Nephron (organoid): ENCODE results near the gene MUSK.
A peak's percentile ranks its signal among the peaks of the same experiment; 100 is the strongest.

ENCODE experiments used
- H3K27ac Mint-ChIP-seq, 3 experiments: 2 replicates each; pipeline ENCODE4 v1.8.0; 2020; ENCODE audit warnings: mixed read lengths in 3 of 3, mild to moderate bottlenecking in 2 of 3, moderate library complexity in 1 of 3
- H3K27me3 Mint-ChIP-seq: 2 replicates; pipeline ENCODE4 v1.8.0; 2021; ENCODE audit warnings: low read depth, mild to moderate bottlenecking, moderate library complexity, mixed read lengths
- H3K36me3 Mint-ChIP-seq: 2 replicates; pipeline ENCODE4 v1.8.0; 2020; ENCODE audit warnings: low read depth, mixed read lengths
- H3K4me1 Mint-ChIP-seq: 2 replicates; pipeline ENCODE4 v1.8.0; 2020; ENCODE audit warnings: mixed read lengths
- H3K4me3 Mint-ChIP-seq, 3 experiments: 2 replicates each; pipeline ENCODE4 v1.8.0; 2020; ENCODE audit warnings: mild to moderate bottlenecking in 3 of 3, mixed read lengths in 3 of 3, moderate library complexity in 2 of 3
- H3K9me3 Mint-ChIP-seq: 2 replicates; pipeline ENCODE4 v1.8.0; 2020; ENCODE audit warnings: mixed read lengths
- CTCF ChIP-seq, 3 experiments: fragments of 200-600 bp; sonication (generic); IDR thresholded peaks; one replicate each; pipeline ENCODE4 v1.5.0; 2021; ENCODE audit warnings: antibody characterized with exemption in 3 of 3; ENCODE audit not compliant: unreplicated experiment in 3 of 3

MUSK gene

GRCh38 chr9:110626101-110626829, 42.3 kb upstream of the MUSK start:
- H3K9me3 Mint-ChIP-seq = peaks cover 14% of the 10 kb centered on the region
- peaks cover 10% of the 10 kb centered on the region for H3K4me1 Mint-ChIP-seq
- H3K36me3 Mint-ChIP-seq = no peaks in the 10 kb centered on the region
- peak overlapping the region; percentile 53 to 77 (median 72) for H3K27ac Mint-ChIP-seq
- no peak for TF ChIP-seq CTCF (IDR thresholded peaks at IDR 0.05; ENCODE audit: unreplicated experiment in 3 of 3)
- H3K4me3 Mint-ChIP-seq = peak overlapping the region in 1 of 3 experiments; percentile 2
- H3K27me3 Mint-ChIP-seq = peaks cover 4% of the 10 kb centered on the region

DNA sequence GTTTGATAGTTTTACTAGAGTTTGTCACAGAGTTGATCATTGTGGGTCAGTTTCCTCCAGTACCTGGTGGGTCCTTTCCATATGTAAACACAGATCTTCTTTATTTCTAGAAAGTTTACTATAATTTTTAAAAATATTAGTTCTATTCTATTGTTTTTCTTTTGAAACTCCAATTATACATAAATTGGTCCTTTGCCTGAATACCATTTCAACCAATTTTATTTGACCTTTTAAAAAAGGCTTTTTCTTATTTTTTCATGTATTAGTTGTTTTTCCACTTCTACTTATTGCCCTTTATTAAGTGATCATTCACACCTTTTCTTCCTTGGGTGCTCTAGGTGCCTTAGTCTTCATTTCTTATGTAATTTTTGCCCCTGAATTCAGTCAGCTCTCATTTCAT, 33.0 kb upstream of the MUSK start:
- peaks cover 32% of the 10 kb centered on the region for H3K9me3 Mint-ChIP-seq
- H3K27me3 Mint-ChIP-seq = no peaks in the 10 kb centered on the region
- no peaks in the 10 kb centered on the region for H3K4me1 Mint-ChIP-seq
- H3K36me3 Mint-ChIP-seq = peaks cover 11% of the 10 kb centered on the region
- H3K27ac Mint-ChIP-seq = no peak overlapping the region
- no peak for TF ChIP-seq CTCF (IDR thresholded peaks at IDR 0.05; ENCODE audit: unreplicated experiment in 3 of 3)
- no peak overlapping the region for H3K4me3 Mint-ChIP-seq

DNA sequence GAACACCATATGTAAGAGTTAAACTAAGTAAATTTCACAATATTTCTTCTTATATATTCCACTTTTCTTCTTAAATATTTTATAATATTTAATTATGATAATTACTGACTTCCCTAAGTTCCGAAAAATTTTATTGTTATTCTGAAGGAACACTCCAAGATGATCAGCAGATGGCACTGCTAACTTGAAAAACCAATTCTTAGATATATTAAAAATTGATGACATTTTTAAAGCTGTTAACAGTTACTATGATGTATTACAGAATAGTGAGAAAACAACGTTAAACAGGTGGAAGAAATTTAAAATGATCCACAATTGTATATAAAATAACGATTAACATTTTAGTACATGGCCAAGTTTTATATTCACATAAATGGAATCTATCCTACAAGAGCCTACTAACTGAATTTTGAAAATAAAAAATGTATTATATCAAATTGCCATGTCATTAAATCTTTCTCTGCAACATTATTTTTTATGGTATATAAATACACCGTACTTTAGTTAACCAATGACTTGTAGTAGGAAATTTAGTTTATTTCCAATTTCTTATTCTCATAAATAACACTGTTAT, 30.1 kb upstream of the MUSK start:
- Mint-ChIP-seq H3K27ac (no peak overlapping the region), H3K4me3 (no peak overlapping the region), H3K36me3 (peaks cover 11% of the 10 kb centered on the region), H3K9me3 (peaks cover 30% of the 10 kb centered on the region), H3K27me3 (no peaks in the 10 kb centered on the region), H3K4me1 (peaks cover 4% of the 10 kb centered on the region)
- TF ChIP-seq CTCF (IDR thresholded peaks at IDR 0.05; ENCODE audit: unreplicated experiment in 3 of 3) = peak; percentile 24 to 58 (median 34)

GRCh38 chr9:110640736-110641135, 27.9 kb upstream of the MUSK start:
- peak overlapping the region in 1 of 3 experiments; percentile 16 for H3K27ac Mint-ChIP-seq
- peaks cover 4% of the 10 kb centered on the region for H3K4me1 Mint-ChIP-seq
- no peak for TF ChIP-seq CTCF (IDR thresholded peaks at IDR 0.05; ENCODE audit: unreplicated experiment in 3 of 3)
- no peaks in the 10 kb centered on the region for H3K27me3 Mint-ChIP-seq
- peaks cover 7% of the 10 kb centered on the region for H3K36me3 Mint-ChIP-seq
- peaks cover 18% of the 10 kb centered on the region for H3K9me3 Mint-ChIP-seq
- no peak overlapping the region for H3K4me3 Mint-ChIP-seq

DNA sequence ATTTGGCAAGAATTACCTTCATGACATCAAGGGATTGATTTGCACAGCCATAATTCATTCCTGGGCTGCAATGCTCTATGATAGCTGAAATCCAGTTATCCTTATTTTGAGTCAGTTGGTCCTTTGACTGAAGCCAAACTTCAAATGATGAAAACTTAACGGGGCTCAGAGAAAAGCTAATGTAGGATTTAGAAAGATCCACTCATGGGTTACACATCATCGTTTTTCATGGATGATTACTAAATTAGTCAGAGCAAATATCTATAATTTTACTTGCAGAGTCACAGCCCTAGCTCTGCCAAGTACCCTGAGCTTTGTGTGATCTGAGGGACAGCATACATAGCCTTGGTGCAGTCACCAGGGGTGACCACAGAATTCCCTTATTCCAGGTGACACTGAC, 27.3 kb upstream of the MUSK start:
- Mint-ChIP-seq H3K27ac (no peak overlapping the region), H3K4me1 (peaks cover 4% of the 10 kb centered on the region), H3K36me3 (peaks cover 1% of the 10 kb centered on the region), H3K9me3 (peaks cover 12% of the 10 kb centered on the region), H3K27me3 (no peaks in the 10 kb centered on the region), H3K4me3 (no peak overlapping the region)
- no peak for TF ChIP-seq CTCF (IDR thresholded peaks at IDR 0.05; ENCODE audit: unreplicated experiment in 3 of 3)

DNA sequence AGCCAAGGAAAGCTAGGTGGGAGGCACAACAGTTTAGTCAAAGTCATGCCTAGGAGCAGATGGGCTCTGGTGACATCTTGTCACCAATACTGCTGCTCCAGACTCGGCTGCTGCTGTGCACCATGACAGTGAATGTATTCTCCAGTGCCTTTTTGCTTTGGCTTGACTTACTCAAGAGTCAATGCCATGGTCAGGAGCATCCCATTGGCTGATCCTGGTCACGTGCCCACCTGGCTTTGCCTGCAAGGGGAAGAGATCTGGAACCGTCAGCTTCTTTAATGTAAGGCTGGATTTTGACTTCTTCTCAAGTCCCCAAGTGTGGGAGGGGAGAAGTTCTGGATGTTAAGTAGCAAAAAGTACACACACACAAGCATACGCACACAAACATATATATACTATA, 19.9 kb upstream of the MUSK start:
- TF ChIP-seq CTCF (IDR thresholded peaks at IDR 0.05; ENCODE audit: unreplicated experiment in 3 of 3) = no peak
- no peak overlapping the region for H3K4me3 Mint-ChIP-seq
- H3K27me3 Mint-ChIP-seq = no peaks in the 10 kb centered on the region
- no peaks in the 10 kb centered on the region for H3K36me3 Mint-ChIP-seq
- peaks cover 5% of the 10 kb centered on the region for H3K9me3 Mint-ChIP-seq
- H3K4me1 Mint-ChIP-seq = peaks cover 33% of the 10 kb centered on the region
- no peak overlapping the region for H3K27ac Mint-ChIP-seq
